Osteoblast (primary cell): ENCODE results near the gene WNT3A. TPM values are rescaled to one million over a fixed set of nuclear protein-coding genes. Genes with fewer than 3 reads are reported as not detected.

Source experiments
- DNase-seq: peaks from one replicate; pipeline ENCODE4 v3.0.0; 2011; ENCODE audit warnings: low spot score, mixed read lengths; ENCODE audit not compliant: insufficient read length; ENCODE audit errors: missing footprints
- H2AFZ ChIP-seq: 2 replicates; pipeline ENCODE4 v1.6.0; 2011; ENCODE audit warnings: mild to moderate bottlenecking, low read length
- H3K27ac ChIP-seq: 2 replicates; pipeline ENCODE4 v1.5.1; 2011; ENCODE audit warnings: mild to moderate bottlenecking, low read depth, low read length, moderate library complexity
- H3K27me3 ChIP-seq: 2 replicates; pipeline ENCODE4 v1.6.0; 2012; ENCODE audit warnings: mild to moderate bottlenecking, control low read depth, inconsistent platforms, low read length, moderate library complexity; ENCODE audit not compliant: insufficient read depth
- H3K36me3 ChIP-seq: 2 replicates; pipeline ENCODE4 v1.5.1; 2011; ENCODE audit warnings: mild to moderate bottlenecking, low read length, control low read depth, moderate library complexity; ENCODE audit not compliant: insufficient read depth
- H3K4me1 ChIP-seq: 2 replicates; pipeline ENCODE4 v1.5.1; 2011; ENCODE audit warnings: mild to moderate bottlenecking, low read length, control low read depth, moderate library complexity; ENCODE audit not compliant: insufficient read depth
- H3K4me2 ChIP-seq: 2 replicates; pipeline ENCODE4 v1.6.0; 2011; ENCODE audit warnings: mild to moderate bottlenecking, low read length; ENCODE audit not compliant: insufficient read depth
- H3K4me3 ChIP-seq: fragments of 200-600 bp; sonication (generic); 3 replicates; pipeline ENCODE4 v1.5.1; 2012; ENCODE audit warnings: mild to moderate bottlenecking, low read length, inconsistent platforms; ENCODE audit not compliant: insufficient read depth
- H3K79me2 ChIP-seq: 2 replicates; pipeline ENCODE4 v1.6.0; 2012; ENCODE audit warnings: mild to moderate bottlenecking, low read length, control low read depth, inconsistent platforms; ENCODE audit not compliant: insufficient read depth
- H3K9me3 ChIP-seq: 2 replicates; pipeline ENCODE4 v1.5.1; 2011; ENCODE audit warnings: low read depth, low read length, control low read depth
- H4K20me1 ChIP-seq: 2 replicates; pipeline ENCODE4 v1.6.0; 2012; ENCODE audit warnings: mild to moderate bottlenecking, low read length, control low read depth; ENCODE audit not compliant: insufficient read depth
- total RNA-seq: library from RNA; depleted of rRNA; stranded (reverse); fragments of >200 nt; gene quantifications from 2 replicates; pipeline ENCODE4 v1.2.3, GENCODE V29; 2012
- TF ChIP-seq, protein P1 (sequence below): IDR thresholded peaks from 2 replicates; pipeline ENCODE4 v1.5.1; 2011; ENCODE audit warnings: mild to moderate bottlenecking, low read depth, low read length, moderate library complexity; ENCODE audit errors: extremely low read depth

Gene WNT3A
- total RNA-seq, 1 donor: not detected

GRCh38 chr1:228065543-228066347, 58.9 kb downstream of the WNT3A start:
- Histone ChIP-seq H3K4me3 (no peak overlapping the region), H3K36me3 (no peaks in the 10 kb centered on the region), H3K9me3 (no peaks in the 10 kb centered on the region), H3K4me1 (no peaks in the 10 kb centered on the region), H3K79me2 (no peaks in the 10 kb centered on the region), H3K27ac (no peak overlapping the region), H3K27me3 (peaks cover 22% of the 10 kb centered on the region), H2AFZ (no peak overlapping the region), H3K4me2 (no peak overlapping the region), H4K20me1 (no peaks in the 10 kb centered on the region)
- TF ChIP-seq, protein P1, sequence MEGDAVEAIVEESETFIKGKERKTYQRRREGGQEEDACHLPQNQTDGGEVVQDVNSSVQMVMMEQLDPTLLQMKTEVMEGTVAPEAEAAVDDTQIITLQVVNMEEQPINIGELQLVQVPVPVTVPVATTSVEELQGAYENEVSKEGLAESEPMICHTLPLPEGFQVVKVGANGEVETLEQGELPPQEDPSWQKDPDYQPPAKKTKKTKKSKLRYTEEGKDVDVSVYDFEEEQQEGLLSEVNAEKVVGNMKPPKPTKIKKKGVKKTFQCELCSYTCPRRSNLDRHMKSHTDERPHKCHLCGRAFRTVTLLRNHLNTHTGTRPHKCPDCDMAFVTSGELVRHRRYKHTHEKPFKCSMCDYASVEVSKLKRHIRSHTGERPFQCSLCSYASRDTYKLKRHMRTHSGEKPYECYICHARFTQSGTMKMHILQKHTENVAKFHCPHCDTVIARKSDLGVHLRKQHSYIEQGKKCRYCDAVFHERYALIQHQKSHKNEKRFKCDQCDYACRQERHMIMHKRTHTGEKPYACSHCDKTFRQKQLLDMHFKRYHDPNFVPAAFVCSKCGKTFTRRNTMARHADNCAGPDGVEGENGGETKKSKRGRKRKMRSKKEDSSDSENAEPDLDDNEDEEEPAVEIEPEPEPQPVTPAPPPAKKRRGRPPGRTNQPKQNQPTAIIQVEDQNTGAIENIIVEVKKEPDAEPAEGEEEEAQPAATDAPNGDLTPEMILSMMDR: no peak
- peak; percentile 68 for DNase-seq

- DNase-seq: peak; percentile 59
- H3K27me3 ChIP-seq: peaks cover 15% of the 10 kb centered on the region
Observed at GRCh38 chr1:228066416-228066815, 59.6 kb downstream of the WNT3A start.

DNA sequence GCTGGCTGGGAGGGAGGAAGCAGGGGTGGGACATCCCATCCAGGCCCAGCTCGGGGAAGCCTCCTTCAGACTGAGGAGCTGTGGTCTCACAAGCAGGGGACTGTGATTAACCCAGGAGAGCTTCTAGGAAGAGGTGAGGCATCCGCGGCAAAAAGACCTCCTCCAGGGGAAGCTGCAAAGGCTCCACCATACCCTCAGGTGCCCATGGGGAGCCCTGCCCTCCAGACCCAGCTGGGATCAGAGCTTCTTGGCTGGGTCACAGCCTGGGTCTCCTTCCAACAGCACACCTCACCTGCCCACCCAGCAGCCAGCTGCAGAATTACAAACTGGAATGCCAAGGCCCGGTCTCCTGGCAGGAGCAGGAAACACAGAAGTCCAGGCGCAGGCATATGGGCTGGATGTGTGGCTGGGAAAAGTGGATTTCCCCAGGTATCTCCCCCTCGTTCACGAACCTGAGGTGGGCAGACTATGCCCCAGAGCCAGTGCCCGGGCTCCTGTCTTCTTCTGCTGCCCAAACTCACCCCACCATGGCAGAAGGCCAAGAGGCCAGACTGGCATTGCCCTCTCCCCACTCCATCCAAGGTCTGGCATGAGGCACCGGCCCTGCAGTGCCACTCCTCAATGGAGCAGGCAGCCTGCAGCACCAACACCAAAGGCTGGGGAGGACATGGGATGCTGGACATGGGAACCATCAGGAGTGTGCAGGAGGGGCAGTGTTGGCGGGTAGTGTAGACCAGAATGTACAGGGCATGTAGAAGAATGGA, 60.3 kb downstream of the WNT3A start:
- no peaks in the 10 kb centered on the region for H3K9me3 ChIP-seq
- no peak overlapping the region for H2AFZ ChIP-seq
- no peaks in the 10 kb centered on the region for H3K36me3 ChIP-seq
- no peak overlapping the region for H3K4me3 ChIP-seq
- TF ChIP-seq, protein P1: no peak
- DNase-seq: peak; percentile 44
- H3K4me1 ChIP-seq: no peaks in the 10 kb centered on the region
- H3K27me3 ChIP-seq: peaks cover 14% of the 10 kb centered on the region
- no peaks in the 10 kb centered on the region for H3K79me2 ChIP-seq
- H4K20me1 ChIP-seq: no peaks in the 10 kb centered on the region
- H3K4me2 ChIP-seq: no peak overlapping the region
- no peak overlapping the region for H3K27ac ChIP-seq

More at GRCh38 chr1:228066416-228066815, 59.6 kb downstream of the WNT3A start:
- Histone ChIP-seq H3K36me3 (no peaks in the 10 kb centered on the region), H2AFZ (no peak overlapping the region), H3K4me1 (no peaks in the 10 kb centered on the region), H3K27ac (no peak overlapping the region), H3K4me3 (no peak overlapping the region), H4K20me1 (no peaks in the 10 kb centered on the region), H3K79me2 (no peaks in the 10 kb centered on the region), H3K9me3 (no peaks in the 10 kb centered on the region), H3K4me2 (no peak overlapping the region)
- TF ChIP-seq, protein P1: no peak

- H2AFZ ChIP-seq: no peak overlapping the region
- H3K4me2 ChIP-seq: no peak overlapping the region
- H3K4me3 ChIP-seq: no peak overlapping the region
- TF ChIP-seq, protein P1: no peak
- DNase-seq: peak; percentile 3
- H3K36me3 ChIP-seq: no peaks in the 10 kb centered on the region
- H3K27ac ChIP-seq: no peak overlapping the region
- H3K4me1 ChIP-seq: no peaks in the 10 kb centered on the region
- no peaks in the 10 kb centered on the region for H4K20me1 ChIP-seq
- no peaks in the 10 kb centered on the region for H3K79me2 ChIP-seq
- no peaks in the 10 kb centered on the region for H3K9me3 ChIP-seq
- peaks cover 14% of the 10 kb centered on the region for H3K27me3 ChIP-seq
Observed at GRCh38 chr1:228068359-228068758, 61.6 kb downstream of the WNT3A start.
